HG02970 (cell line): ENCODE data around the gene VGLL2.

Source experiments
- ATAC-seq: cut with Tn5 transposase; IDR thresholded peaks from one replicate; pipeline ENCODE4 v1.9.1; 2021; ENCODE audit warnings: mild to moderate bottlenecking, moderate library complexity, moderate number of reproducible peaks; ENCODE audit not compliant: unreplicated experiment, low FRiP score

The VGLL2 gene

DNA sequence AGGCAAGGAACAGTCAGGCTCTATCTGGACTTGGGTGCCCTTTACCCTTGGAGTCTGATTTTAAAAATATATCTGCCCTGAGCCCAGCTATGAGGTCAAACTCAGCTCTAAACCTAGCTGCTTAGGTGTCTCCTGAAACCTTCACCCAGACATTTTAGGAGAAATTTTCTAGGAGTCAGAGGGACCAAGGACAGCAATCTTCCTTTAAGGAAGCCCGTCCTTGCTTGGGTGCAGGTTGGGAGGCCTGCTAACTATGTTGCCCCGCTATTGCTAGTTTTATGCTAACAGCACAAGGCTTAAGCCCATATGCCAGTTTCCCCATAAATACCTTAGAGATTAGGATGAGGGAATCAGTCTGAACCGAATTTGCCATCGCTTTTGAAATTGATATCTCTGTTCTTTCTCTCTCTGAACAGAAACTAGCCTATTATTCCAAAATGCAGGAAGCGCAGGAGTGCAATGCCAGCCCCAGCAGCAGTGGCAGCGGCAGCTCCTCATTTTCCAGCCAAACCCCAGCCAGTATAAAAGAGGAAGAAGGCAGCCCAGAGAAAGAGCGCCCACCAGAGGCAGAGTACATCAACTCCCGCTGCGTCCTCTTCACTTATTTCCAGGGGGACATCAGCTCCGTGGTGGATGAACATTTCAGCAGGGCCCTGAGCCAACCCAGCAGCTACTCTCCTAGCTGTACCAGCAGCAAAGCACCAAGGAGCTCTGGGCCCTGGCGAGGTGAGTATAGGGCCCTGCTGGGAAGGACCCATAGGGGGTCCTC, 2.6 kb downstream of the VGLL2 start:
- ATAC-seq, result no peak

DNA sequence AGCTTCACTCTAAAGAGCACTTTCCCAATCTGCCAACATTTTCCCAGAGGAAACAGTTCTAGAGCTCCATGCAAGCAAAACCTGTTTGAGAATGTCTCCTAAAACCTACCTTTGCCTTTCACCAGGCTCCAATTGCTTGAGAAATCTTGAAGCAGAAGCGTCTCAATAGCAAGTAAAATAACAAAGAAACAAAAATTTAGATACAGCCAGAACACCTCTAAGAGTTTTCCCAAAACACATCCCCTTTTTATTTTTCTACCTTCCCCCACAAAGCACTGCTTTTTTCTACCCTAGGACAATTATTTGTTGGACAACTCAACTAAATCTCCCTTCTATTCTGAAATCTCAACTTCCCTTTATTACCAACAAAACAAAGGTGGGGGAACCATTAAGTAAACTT, 3.6 kb downstream of the VGLL2 start:
- no peak for ATAC-seq

- ATAC-seq, result no peak
Measured at GRCh38 chr6:117269638-117270054, 4.3 kb downstream of the VGLL2 start.

DNA sequence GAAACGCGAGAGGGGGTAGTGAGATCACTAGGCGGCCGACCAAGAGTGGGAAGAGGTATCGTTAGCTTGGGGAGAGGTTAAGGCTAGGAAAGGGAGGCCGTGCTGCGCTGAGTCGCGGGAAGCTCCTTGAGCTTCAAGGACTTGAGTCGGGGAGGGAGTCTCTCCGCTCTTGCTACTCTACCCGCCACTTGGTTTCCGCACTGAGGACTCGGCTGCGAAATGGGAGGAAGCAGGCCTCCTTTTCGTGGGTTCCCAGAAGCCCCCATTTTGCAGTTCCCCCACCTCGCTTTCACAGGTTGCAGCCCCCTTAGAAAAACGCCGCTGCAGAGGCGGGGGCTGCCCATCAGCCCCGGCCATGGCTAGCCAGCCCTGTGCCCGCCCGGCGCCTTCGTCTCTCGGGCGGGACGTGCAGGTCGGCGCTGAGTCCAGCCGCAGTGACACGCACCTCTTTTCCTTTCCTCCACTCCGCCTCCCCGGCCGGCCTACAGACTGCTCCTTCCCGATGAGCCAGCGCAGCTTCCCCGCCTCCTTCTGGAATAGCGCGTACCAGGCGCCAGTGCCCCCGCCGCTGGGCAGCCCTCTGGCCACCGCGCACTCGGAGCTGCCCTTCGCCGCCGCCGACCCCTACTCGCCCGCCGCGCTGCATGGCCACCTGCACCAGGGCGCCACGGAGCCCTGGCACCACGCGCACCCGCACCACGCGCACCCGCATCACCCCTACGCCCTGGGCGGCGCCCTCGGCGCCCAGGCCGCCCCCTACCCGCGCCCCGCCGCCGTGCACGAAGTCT, 4.9 kb downstream of the VGLL2 start:
- no peak for ATAC-seq

GRCh38 chr6:117270843-117271507, 5.6 kb downstream of the VGLL2 start:
- ATAC-seq, result no peak

- ATAC-seq, result no peak
Measured at GRCh38 chr6:117272032-117272866, 6.9 kb downstream of the VGLL2 start.

GRCh38 chr6:117272891-117273290, 7.5 kb downstream of the VGLL2 start:
- ATAC-seq, result no peak

DNA sequence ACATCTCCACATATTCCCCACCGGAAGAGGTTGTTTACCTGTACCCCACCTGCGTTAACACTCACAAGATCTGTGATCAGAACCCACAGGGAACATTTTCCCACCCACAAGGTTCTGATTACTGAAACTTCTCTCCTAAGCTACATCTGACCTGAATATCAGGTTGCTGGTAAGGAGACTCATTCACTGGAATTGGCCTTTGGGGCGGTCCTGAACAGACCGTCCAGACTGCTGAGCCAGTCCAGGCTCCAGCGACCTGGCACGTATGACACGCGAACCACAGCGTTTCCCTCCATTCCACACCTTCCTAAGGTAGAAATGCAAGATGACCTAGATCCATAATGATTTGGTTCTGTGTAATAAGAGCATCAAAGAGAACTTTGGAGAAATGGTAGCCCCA, 9.8 kb downstream of the VGLL2 start:
- no peak for ATAC-seq

DNA sequence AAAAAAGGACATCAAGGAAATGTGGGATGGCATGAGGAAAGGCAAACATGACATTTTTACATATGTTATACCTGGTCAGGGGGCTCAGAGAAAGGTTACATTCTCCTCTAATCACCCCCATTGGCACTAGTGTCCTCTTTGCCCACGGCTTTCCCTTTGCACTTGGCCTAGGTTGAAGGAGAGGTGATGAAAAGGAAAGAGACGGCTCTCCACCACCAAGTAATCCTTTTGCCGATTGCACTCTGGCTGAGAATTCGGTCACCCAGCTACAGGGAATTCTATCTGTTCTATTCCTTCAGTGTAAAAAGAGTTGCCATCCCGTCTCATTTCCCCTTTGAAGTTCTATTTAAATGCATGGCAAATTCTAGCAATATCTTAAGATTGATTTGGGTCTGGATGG, 10.4 kb downstream of the VGLL2 start:
- no peak for ATAC-seq

- ATAC-seq, result no peak
Measured at GRCh38 chr6:117276778-117277316, 11.5 kb downstream of the VGLL2 start.

DNA sequence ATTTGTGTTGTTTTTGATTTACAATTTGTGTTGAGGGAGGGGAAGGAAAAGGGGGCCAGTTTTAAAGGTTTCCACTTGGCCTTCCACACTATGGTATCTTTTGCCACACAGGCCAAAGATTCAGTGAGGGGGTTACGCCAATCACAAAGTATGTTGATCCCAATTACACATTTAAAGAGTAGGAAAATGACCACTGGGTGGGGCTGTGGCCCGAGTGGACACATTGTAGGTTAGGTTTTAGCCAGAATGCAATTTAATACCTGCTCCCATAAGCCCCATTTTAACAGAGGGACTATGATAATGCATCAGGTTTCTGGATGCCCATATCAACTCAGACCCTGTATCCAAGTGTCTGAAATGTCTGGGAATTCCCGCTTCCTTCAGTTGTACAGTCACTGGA, 15.6 kb downstream of the VGLL2 start:
- no peak for ATAC-seq

DNA sequence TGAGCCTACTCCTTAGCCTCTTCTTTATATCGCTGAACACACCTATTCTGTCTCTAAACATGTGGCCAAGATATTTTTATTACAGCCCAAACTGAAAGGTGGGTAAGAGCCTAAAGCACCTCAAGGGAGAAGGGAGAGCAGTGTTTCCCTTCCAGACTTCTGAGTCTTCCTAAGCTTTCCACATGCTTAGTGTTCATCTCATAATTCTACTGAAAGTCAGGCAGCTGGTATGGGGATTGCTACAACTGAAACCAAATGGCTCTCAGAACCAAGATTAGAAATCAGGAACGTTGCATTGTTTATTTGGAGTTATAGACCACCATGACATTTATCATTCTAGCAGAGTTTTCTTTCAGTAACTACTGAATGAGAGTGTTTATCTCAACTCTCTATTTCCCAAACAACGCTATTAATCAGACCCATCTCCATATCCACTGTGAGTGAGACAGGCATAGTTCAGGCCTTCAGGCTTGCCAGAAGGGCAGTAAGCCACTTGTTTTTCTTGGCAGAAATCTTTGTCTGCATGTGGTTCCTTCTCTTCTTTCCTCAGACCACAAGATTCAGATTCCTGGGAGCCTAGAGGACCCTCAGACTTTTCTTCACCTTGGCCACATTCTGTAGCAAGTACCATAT, 22.8 kb downstream of the VGLL2 start:
- ATAC-seq, result no peak

DNA sequence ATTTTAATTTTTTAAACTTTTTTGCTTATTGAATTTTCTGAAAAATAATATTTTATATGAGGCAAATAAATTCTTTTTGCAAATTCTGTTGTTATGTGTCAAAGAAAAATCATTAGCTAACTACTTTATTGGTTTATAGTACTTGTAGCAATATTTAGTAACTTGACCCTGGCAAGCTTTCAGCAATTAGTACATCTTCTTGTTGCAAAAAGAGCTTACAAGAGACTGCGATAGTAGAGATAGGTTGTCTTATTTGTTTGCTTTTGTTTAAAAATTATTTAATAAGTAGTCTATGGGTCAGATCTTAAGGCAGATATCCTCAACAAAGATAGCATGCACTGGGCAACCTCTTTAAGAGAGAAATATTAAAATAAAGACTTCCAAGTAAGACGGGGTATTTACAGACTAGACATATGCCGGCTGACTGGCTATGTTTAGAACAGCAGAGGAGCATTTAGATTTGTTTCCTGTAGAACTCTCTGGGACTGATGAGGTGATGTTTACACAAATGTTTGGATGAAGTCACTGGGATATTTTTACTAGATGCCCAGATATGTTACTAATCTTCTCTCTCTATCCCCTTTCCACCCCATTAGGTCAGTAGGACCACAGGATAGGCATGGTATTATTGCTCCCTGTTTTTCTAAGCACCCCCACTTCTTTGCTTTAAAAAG, 25.0 kb downstream of the VGLL2 start:
- no peak for ATAC-seq

DNA sequence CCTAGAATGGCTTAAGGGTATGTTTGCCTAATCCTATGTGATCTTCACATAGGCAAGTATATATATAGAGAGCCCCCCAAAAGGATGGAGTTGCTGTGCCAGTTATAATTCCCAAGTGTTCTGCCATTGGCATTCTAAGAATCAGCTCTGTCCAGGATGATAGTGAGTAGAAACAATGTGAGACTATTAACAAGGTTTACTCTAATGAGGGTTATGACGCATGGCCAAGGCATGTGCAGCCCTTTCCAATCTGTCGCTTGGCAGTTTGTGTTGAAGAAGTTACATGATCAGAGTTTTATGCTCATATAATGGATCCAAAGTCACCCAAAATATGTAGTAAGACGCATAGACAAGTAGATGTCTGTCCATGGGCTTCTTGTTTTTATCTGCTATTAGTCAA, 33.6 kb downstream of the VGLL2 start:
- no peak for ATAC-seq

DNA sequence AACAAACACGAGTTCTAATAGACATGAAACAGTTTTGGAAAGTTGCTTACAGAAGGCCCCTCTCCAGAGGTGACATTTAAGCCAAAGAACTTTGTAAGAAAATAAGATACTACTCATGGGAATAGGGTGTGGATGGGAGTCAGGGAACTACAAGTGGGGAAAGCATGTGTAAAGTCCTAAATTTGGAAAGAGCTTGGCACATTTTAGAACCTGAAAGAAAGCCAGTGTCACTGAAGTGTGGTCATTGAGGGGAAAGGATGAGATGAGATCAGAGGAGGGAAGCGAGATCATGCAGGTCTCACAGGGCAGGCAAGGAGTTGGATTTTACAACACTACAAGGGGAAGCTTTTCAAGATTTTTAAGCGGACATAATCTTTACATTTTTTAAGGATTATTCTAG, 38.0 kb downstream of the VGLL2 start:
- no peak for ATAC-seq

DNA sequence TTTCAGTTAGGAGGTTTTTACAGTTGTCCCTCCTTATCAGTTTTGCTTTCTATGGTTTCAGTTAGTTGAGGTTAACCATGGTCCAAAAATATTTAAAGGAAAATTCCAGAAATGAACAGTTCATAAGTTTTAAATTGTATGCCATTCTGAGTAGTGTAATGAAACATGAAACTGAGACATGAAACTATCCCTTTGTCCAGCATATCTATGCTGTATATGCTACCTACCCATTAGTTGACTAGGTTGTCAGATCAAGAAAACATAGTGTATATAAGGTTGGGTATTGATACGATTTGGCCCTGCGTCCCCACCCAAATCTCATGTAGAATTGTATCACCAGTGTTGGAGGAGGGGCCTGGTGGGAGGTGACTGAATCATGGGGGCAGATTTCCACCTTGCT, 39.1 kb downstream of the VGLL2 start:
- no peak for ATAC-seq

DNA sequence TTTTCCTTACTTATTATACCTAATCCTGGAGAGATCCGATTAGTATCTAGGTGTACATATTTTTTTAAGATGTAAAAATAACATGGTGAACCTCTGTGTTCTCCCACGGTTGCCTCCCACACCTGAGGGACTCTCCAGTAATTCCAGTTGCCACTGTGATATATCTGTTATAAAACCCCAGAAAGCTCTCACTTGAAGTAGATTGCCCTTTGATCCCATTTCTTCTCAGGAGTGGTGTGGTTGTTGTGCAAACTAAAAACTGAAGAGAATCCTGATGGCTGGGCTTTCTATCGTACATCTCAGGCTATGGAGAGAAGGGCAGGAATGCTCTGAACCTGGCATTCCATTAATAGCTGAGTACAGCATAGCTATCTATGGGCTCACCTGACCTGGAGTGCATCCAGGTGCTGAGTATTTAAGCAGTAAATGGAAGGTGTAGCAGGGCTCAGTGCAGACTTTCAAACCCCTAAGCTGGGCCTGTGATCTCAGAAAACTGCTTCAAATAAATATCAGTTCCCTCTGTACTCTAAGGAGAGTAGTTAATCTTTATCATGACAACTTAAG, 41.0 kb downstream of the VGLL2 start:
- ATAC-seq, result no peak

DNA sequence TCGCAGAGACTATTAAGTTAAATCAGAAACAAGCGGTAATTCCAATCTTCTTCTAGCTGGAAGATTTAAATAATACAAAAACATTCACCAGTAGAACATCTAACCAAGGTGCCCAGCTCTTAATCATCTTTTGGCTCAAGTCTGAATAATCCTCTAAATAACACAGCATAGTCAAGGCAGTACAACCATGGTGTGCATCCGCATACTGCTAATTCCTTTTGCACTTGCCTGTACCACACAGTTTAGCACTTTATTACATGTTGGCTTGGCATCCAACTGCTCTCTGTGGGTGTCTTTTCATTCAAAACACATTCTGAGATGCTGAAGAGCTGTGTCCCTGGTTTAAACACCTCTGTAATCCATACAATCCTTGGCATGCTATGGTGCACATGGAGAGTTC, 42.3 kb downstream of the VGLL2 start:
- ATAC-seq, result no peak

- ATAC-seq, result no peak
Measured at GRCh38 chr6:117309069-117309468, 43.7 kb downstream of the VGLL2 start.
